SH-SY5Y (cell line): ENCODE results near the gene CEP85L.

ENCODE experiments used
- GATA2 ChIP-seq: IDR thresholded peaks from 2 replicates; pipeline ENCODE4 v1.6.1; 2011; ENCODE audit warnings: mild to moderate bottlenecking, low read depth, low read length
- GATA3 ChIP-seq: IDR thresholded peaks from 2 replicates; pipeline ENCODE4 v1.6.1; 2011; ENCODE audit warnings: low read depth, mild to moderate bottlenecking, low read length, moderate library complexity

- TF ChIP-seq GATA2 (no peak), GATA3 (no peak)
These were observed 4.4 kb downstream of the CEP85L start for GRCh38 chr6:118646977-118647376.
